ENCODE measurements around the gene SAA2.
A peak's percentile ranks its signal among the peaks of the same experiment; 100 is the strongest.

The SAA2 gene

DNA sequence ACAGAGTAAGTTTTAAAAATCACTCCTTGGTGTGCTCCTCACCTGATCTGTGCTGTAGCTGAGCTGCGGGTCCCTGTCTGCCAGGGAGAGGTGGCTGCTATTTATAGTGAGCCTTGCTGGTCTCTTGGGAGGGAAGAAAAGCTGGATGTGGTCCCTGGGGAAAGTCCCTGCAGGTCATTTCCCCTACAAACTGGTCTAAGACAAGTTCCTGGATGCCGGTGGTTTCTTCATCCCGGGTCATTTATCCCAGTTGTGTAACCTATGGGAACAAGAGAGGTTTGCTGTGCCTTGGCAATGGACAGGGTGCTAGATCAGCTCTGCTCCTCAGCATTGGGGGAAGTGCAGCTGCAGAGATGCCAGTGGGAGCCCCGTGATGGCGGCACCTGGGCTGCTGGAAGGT lies at the start of gene SAA2:
Gene SAA2, minus strand, starts transcription at position 108 of the 400 bp plus-strand sequence. CDS start 657 bp downstream, outside the sequence.
- Mint-ChIP-seq H3K27me3 (ENCODE audit: low read depth, poor library complexity) (peaks cover 22% of the 10 kb centered on the region), H3K4me3 (no peak within 1 kb of the TSS), H3K27ac (no peak within 1 kb of the TSS), H3K4me1 (peaks cover 15% of the 10 kb centered on the region), H3K9me3 (peaks cover 5% of the 10 kb centered on the region), H3K36me3 (ENCODE audit: low read depth) (no peaks in the 10 kb centered on the region)
- DNase-seq = no peak
- no peak for TF ChIP-seq CTCF (IDR thresholded peaks at IDR 0.05)

- Mint-ChIP-seq H3K9me3 (no peaks in the 10 kb centered on the region), H3K27ac (no peak overlapping the region), H3K36me3 (ENCODE audit: low read depth) (peaks cover 71% of the 10 kb centered on the region), H3K4me3 (no peak overlapping the region), H3K27me3 (ENCODE audit: low read depth, poor library complexity) (no peaks in the 10 kb centered on the region), H3K4me1 (no peaks in the 10 kb centered on the region)
- TF ChIP-seq CTCF (IDR thresholded peaks at IDR 0.05) = no peak
- no peak for DNase-seq
Observed at GRCh38 chr11:18295316-18295715, 46.8 kb upstream of the SAA2 start.

- Mint-ChIP-seq H3K36me3 (ENCODE audit: low read depth) (peaks cover 71% of the 10 kb centered on the region), H3K9me3 (no peaks in the 10 kb centered on the region), H3K4me3 (no peak overlapping the region), H3K4me1 (no peaks in the 10 kb centered on the region), H3K27ac (no peak overlapping the region), H3K27me3 (ENCODE audit: low read depth, poor library complexity) (no peaks in the 10 kb centered on the region)
- DNase-seq = no peak
- TF ChIP-seq CTCF (IDR thresholded peaks at IDR 0.05) = no peak
Observed at GRCh38 chr11:18294862-18295261, 46.4 kb upstream of the SAA2 start.

DNA sequence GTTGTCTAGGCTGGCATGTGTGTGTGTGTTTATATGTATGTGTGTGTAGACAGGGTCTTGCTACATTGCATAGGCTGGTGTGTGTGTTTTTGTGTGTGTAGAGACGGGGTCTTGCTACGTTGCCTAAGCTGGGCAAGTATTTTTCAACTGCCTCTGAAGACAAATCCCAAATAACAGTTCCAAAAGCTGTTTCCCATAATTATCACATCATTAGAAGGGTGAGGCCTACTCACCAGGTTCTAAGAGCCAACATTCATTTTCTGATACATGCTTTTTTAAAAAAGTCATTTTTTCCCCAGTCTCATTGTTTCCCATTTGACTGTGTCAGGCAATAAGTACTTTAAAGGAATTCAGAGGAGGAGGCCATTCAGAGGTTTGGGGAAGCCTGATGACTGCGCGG lies 40.4 kb upstream of the SAA2 start:
- no peak for DNase-seq
- H3K27me3 Mint-ChIP-seq (ENCODE audit: low read depth, poor library complexity) = no peaks in the 10 kb centered on the region
- H3K4me3 Mint-ChIP-seq = no peak overlapping the region
- H3K27ac Mint-ChIP-seq = peak overlapping the region; percentile 39
- H3K9me3 Mint-ChIP-seq = no peaks in the 10 kb centered on the region
- H3K4me1 Mint-ChIP-seq = no peaks in the 10 kb centered on the region
- H3K36me3 Mint-ChIP-seq (ENCODE audit: low read depth) = peaks cover 41% of the 10 kb centered on the region
- no peak for TF ChIP-seq CTCF (IDR thresholded peaks at IDR 0.05)

GRCh38 chr11:18285841-18286240 lies 37.4 kb upstream of the SAA2 start:
- no peak for TF ChIP-seq CTCF (IDR thresholded peaks at IDR 0.05)
- H3K36me3 Mint-ChIP-seq (ENCODE audit: low read depth) = peaks cover 40% of the 10 kb centered on the region
- H3K27ac Mint-ChIP-seq = no peak overlapping the region
- H3K4me1 Mint-ChIP-seq = no peaks in the 10 kb centered on the region
- no peak for DNase-seq
- H3K27me3 Mint-ChIP-seq (ENCODE audit: low read depth, poor library complexity) = no peaks in the 10 kb centered on the region
- H3K9me3 Mint-ChIP-seq = no peaks in the 10 kb centered on the region
- no peak overlapping the region for H3K4me3 Mint-ChIP-seq

- H3K4me3 Mint-ChIP-seq = no peak overlapping the region
- no peak for DNase-seq
- no peaks in the 10 kb centered on the region for H3K27me3 Mint-ChIP-seq (ENCODE audit: low read depth, poor library complexity)
- H3K27ac Mint-ChIP-seq = no peak overlapping the region
- H3K4me1 Mint-ChIP-seq = no peaks in the 10 kb centered on the region
- TF ChIP-seq CTCF (IDR thresholded peaks at IDR 0.05) = no peak
- H3K9me3 Mint-ChIP-seq = no peaks in the 10 kb centered on the region
- H3K36me3 Mint-ChIP-seq (ENCODE audit: low read depth) = peaks cover 57% of the 10 kb centered on the region
Observed at GRCh38 chr11:18282626-18283025, 34.2 kb upstream of the SAA2 start.
